Measurements from ENCODE around the gene FAM3A. TPM values are rescaled to one million over a fixed set of nuclear protein-coding genes. Genes with fewer than 3 reads are reported as not detected.

The FAM3A gene
- total RNA-seq, 1 experiment from 2014 or later = 35.8 TPM

GRCh38 chrX:154539077-154539476 is 23.0 kb upstream of the FAM3A start:
- no TSS peak for BruUV-seq (replicated peaks)
- no peak for DNase-seq (ENCODE audit: low spot score)
- ChIA-PET POLR2A (ENCODE audit: low non-redundant PET) (no interaction called here), CTCF (no interaction called here)
- Histone ChIP-seq H3K9me3 (ENCODE audit: low read depth, low read length, poor library complexity, severe bottlenecking) (no peaks in the 10 kb centered on the region), H3K36me3 (ENCODE audit: insufficient read depth, low read length, poor library complexity, severe bottlenecking) (peaks cover 7% of the 10 kb centered on the region), H3K4me1 (ENCODE audit: insufficient read depth, low read length, poor library complexity, severe bottlenecking) (peaks cover 15% of the 10 kb centered on the region), H3K27ac (ENCODE audit: low read depth, low read length, poor library complexity, severe bottlenecking) (no peak overlapping the region), H3K27me3 (replicated peaks; ENCODE audit: insufficient read depth, low read depth, low read length, poor library complexity) (no peaks in the 10 kb centered on the region), H3K4me3 (ENCODE audit: low read depth, low read length, poor library complexity, severe bottlenecking) (no peak overlapping the region)
- intact Hi-C loops (cut with micrococcal nuclease; ENCODE audit: unreplicated experiment) = loop anchor here (10.0 kb wide), 2 partner anchors 594 to 1584 kb away; partner anchors contain the start of gene RENBP
- TF ChIP-seq EZH2 (IDR thresholded peaks at IDR 0.05; ENCODE audit: borderline replicate concordance, low read depth, low read length, poor library complexity, severe bottlenecking) (no peak), CTCF (conservative IDR thresholded peaks at IDR 0.05; ENCODE audit: low read depth, low read length) (no peak)

- Histone ChIP-seq H3K36me3 (ENCODE audit: insufficient read depth, low read length, poor library complexity, severe bottlenecking) (peaks cover 16% of the 10 kb centered on the region), H3K9me3 (ENCODE audit: low read depth, low read length, poor library complexity, severe bottlenecking) (no peaks in the 10 kb centered on the region), H3K4me3 (ENCODE audit: low read depth, low read length, poor library complexity, severe bottlenecking) (no peak overlapping the region), H3K4me1 (ENCODE audit: insufficient read depth, low read length, poor library complexity, severe bottlenecking) (peaks cover 4% of the 10 kb centered on the region), H3K27me3 (replicated peaks; ENCODE audit: insufficient read depth, low read depth, low read length, poor library complexity) (no peaks in the 10 kb centered on the region), H3K27ac (ENCODE audit: low read depth, low read length, poor library complexity, severe bottlenecking) (no peak overlapping the region)
- CTCF ChIA-PET = no interaction called here
- POLR2A ChIA-PET (ENCODE audit: low non-redundant PET) = no interaction called here
- no peak for DNase-seq (ENCODE audit: low spot score)
- no peak for TF ChIP-seq EZH2 (IDR thresholded peaks at IDR 0.05; ENCODE audit: borderline replicate concordance, low read depth, low read length, poor library complexity, severe bottlenecking)
- TF ChIP-seq CTCF (conservative IDR thresholded peaks at IDR 0.05; ENCODE audit: low read depth, low read length) = no peak
- BruUV-seq (replicated peaks) = no TSS peak
- intact Hi-C loops (cut with micrococcal nuclease; ENCODE audit: unreplicated experiment) = loop anchor here (1.0 to 10.0 kb wide), 4 partner anchors 164 to 1581 kb away; partner anchors contain the start of gene RENBP
These were observed 19.9 kb upstream of the FAM3A start for GRCh38 chrX:154535892-154536291.

- ChIA-PET CTCF (no interaction called here), POLR2A (ENCODE audit: low non-redundant PET) (no interaction called here)
- Histone ChIP-seq H3K27ac (ENCODE audit: low read depth, low read length, poor library complexity, severe bottlenecking) (no peak overlapping the region), H3K27me3 (replicated peaks; ENCODE audit: insufficient read depth, low read depth, low read length, poor library complexity) (no peaks in the 10 kb centered on the region), H3K4me3 (ENCODE audit: low read depth, low read length, poor library complexity, severe bottlenecking) (no peak overlapping the region), H3K36me3 (ENCODE audit: insufficient read depth, low read length, poor library complexity, severe bottlenecking) (peaks cover 16% of the 10 kb centered on the region), H3K9me3 (ENCODE audit: low read depth, low read length, poor library complexity, severe bottlenecking) (no peaks in the 10 kb centered on the region), H3K4me1 (ENCODE audit: insufficient read depth, low read length, poor library complexity, severe bottlenecking) (peaks cover 4% of the 10 kb centered on the region)
- intact Hi-C loops (cut with micrococcal nuclease; ENCODE audit: unreplicated experiment) = loop anchor here (1.0 to 10.0 kb wide), 4 partner anchors 162 to 1580 kb away; partner anchors contain the start of gene RENBP
- no TSS peak for BruUV-seq (replicated peaks)
- TF ChIP-seq EZH2 (IDR thresholded peaks at IDR 0.05; ENCODE audit: borderline replicate concordance, low read depth, low read length, poor library complexity, severe bottlenecking) (no peak), CTCF (conservative IDR thresholded peaks at IDR 0.05; ENCODE audit: low read depth, low read length) (peak; percentile 100)
- peak; percentile 92 for DNase-seq (ENCODE audit: low spot score)
These were observed 18.7 kb upstream of the FAM3A start for GRCh38 chrX:154534526-154535322.

All from A673 (cell line).